Measurements from ENCODE around the gene GDF15. TPM values are rescaled to one million over a fixed set of nuclear protein-coding genes. Genes with fewer than 3 reads are reported as not detected.

GDF15 gene
- total RNA-seq, 1 donor from 2014 or later, result 0.33 TPM

GRCh38 chr19:18412610-18413239 is 26.8 kb downstream of the GDF15 start:
- DNase-seq, result no peak
- peaks cover 38% of the 10 kb centered on the region for H3K27me3 ChIP-seq (ENCODE audit: low read depth)
- no peak for TF ChIP-seq CTCF (IDR thresholded peaks at IDR 0.05; ENCODE audit: borderline replicate concordance)
- H3K4me1 ChIP-seq, result peaks cover 38% of the 10 kb centered on the region
- H3K9me3 ChIP-seq (replicated peaks), result no peaks in the 10 kb centered on the region
- H3K36me3 ChIP-seq, result no peaks in the 10 kb centered on the region
- no peak overlapping the region for H3K27ac ChIP-seq (replicated peaks)
- intact Hi-C loops (cut with micrococcal nuclease), result loop anchor here (5.0 kb wide), 1 partner anchor 65 kb away; no protein-coding TSS in a partner anchor
- no peak overlapping the region for H3K4me3 ChIP-seq

GRCh38 chr19:18414504-18415177 is 28.7 kb downstream of the GDF15 start:
- peak overlapping the region; percentile 86 for H3K4me3 ChIP-seq
- H3K4me1 ChIP-seq, result peaks cover 52% of the 10 kb centered on the region
- DNase-seq, result peak; percentile 31
- H3K27me3 ChIP-seq (ENCODE audit: low read depth), result peaks cover 46% of the 10 kb centered on the region
- H3K36me3 ChIP-seq, result no peaks in the 10 kb centered on the region
- TF ChIP-seq CTCF (IDR thresholded peaks at IDR 0.05; ENCODE audit: borderline replicate concordance), result no peak
- no peaks in the 10 kb centered on the region for H3K9me3 ChIP-seq (replicated peaks)
- intact Hi-C loops (cut with micrococcal nuclease), result loop anchor here (5.0 kb wide), 1 partner anchor 67 kb away; no protein-coding TSS in a partner anchor
- H3K27ac ChIP-seq (replicated peaks), result peak overlapping the region; percentile 99

- Histone ChIP-seq H3K4me1 (peaks cover 57% of the 10 kb centered on the region), H3K27ac (replicated peaks) (peak overlapping the region; percentile 99), H3K27me3 (ENCODE audit: low read depth) (peaks cover 46% of the 10 kb centered on the region), H3K9me3 (replicated peaks) (no peaks in the 10 kb centered on the region), H3K36me3 (no peaks in the 10 kb centered on the region), H3K4me3 (peak overlapping the region; percentile 86)
- peak; percentile 81 for DNase-seq
- TF ChIP-seq CTCF (IDR thresholded peaks at IDR 0.05; ENCODE audit: borderline replicate concordance), result no peak
- intact Hi-C loops (cut with micrococcal nuclease), result no loop called here
Measured at GRCh38 chr19:18415178-18415867, 29.4 kb downstream of the GDF15 start.

GRCh38 chr19:18416778-18417249 is 30.9 kb downstream of the GDF15 start:
- Histone ChIP-seq H3K27ac (replicated peaks) (peak overlapping the region; percentile 99), H3K4me3 (peak overlapping the region; percentile 86), H3K36me3 (no peaks in the 10 kb centered on the region), H3K27me3 (ENCODE audit: low read depth) (peaks cover 46% of the 10 kb centered on the region), H3K9me3 (replicated peaks) (no peaks in the 10 kb centered on the region), H3K4me1 (peaks cover 70% of the 10 kb centered on the region)
- DNase-seq, result peak; percentile 94
- no peak for TF ChIP-seq CTCF (IDR thresholded peaks at IDR 0.05; ENCODE audit: borderline replicate concordance)
- intact Hi-C loops (cut with micrococcal nuclease), result no loop called here

- H3K4me3 ChIP-seq, result peak overlapping the region; percentile 86
- peak overlapping the region; percentile 99 for H3K27ac ChIP-seq (replicated peaks)
- peaks cover 73% of the 10 kb centered on the region for H3K4me1 ChIP-seq
- no peaks in the 10 kb centered on the region for H3K36me3 ChIP-seq
- TF ChIP-seq CTCF (IDR thresholded peaks at IDR 0.05; ENCODE audit: borderline replicate concordance), result no peak
- no peaks in the 10 kb centered on the region for H3K9me3 ChIP-seq (replicated peaks)
- intact Hi-C loops (cut with micrococcal nuclease), result no loop called here
- peaks cover 46% of the 10 kb centered on the region for H3K27me3 ChIP-seq (ENCODE audit: low read depth)
- DNase-seq, result peak; percentile 88
Measured at GRCh38 chr19:18417250-18418028, 31.5 kb downstream of the GDF15 start.

Measured in left ventricle myocardium inferior (tissue), 1 donor.